CD14-positive monocyte (primary cell): ENCODE results near the gene MEPCE. TPM values are rescaled to one million over a fixed set of nuclear protein-coding genes. Genes with fewer than 3 reads are reported as not detected.
A peak's percentile ranks its signal among the peaks of the same experiment; 100 is the strongest.

Experiments used
- DNase-seq, 3 donors: peaks; one replicate each; pipeline ENCODE4 v3.0.0-alpha.2; 2011 to 2022
- H2AFZ ChIP-seq: 2 replicates; pipeline ENCODE4 v1.6.0; 2012; ENCODE audit warnings: mild to moderate bottlenecking, low read depth, low read length, inconsistent platforms; ENCODE audit not compliant: insufficient read depth, poor library complexity, severe bottlenecking
- H3K27ac ChIP-seq, 2 donors: 1 replicate in 1 of 2; 2 replicates in 1 of 2; pipeline ENCODE4 v1.5.1; 2012 to 2013; ENCODE audit warnings: low read length in 2 of 2, control low read depth in 1 of 2, inconsistent platforms in 1 of 2, low read depth in 1 of 2, mild to moderate bottlenecking in 1 of 2
- H3K27me3 ChIP-seq, 2 donors: one replicate each; pipeline versions ENCODE4 v1.6.0 to v1.6.1; 2011 to 2013; ENCODE audit warnings: low read length in 2 of 2; ENCODE audit not compliant: control insufficient read depth in 2 of 2, insufficient read depth in 2 of 2
- H3K36me3 ChIP-seq, 2 donors: replicated peaks in 1 of 2; 1 replicate in 1 of 2; 2 replicates in 1 of 2; pipeline versions ENCODE4 v1.5.1 to v1.6.1; 2012 to 2013; ENCODE audit warnings: low read length in 2 of 2, control low read depth in 1 of 2, inconsistent platforms in 1 of 2, mild to moderate bottlenecking in 1 of 2; ENCODE audit not compliant: insufficient read depth in 2 of 2, control insufficient read depth in 1 of 2
- H3K4me1 ChIP-seq, 2 donors: 1 replicate in 1 of 2; 2 replicates in 1 of 2; pipeline versions ENCODE4 v1.5.1 to v1.6.1; 2012 to 2013; ENCODE audit warnings: low read length in 2 of 2, control low read depth in 1 of 2, inconsistent platforms in 1 of 2, mild to moderate bottlenecking in 1 of 2, moderate library complexity in 1 of 2; ENCODE audit not compliant: insufficient read depth in 2 of 2, control insufficient read depth in 1 of 2
- H3K4me2 ChIP-seq: replicated peaks from 2 replicates; pipeline ENCODE3; 2012; ENCODE audit warnings: low read length, moderate library complexity, mild to moderate bottlenecking; ENCODE audit not compliant: poor library complexity, severe bottlenecking; ENCODE audit errors: extremely low read depth
- H3K4me3 ChIP-seq, 3 experiments: fragments of 200-600 bp in 1 of 3; sonication (generic) in 1 of 3; replicated peaks in 1 of 3; 1 replicate in 2 of 3; 2 replicates in 1 of 3; pipeline ENCODE4 v1.5.1; 2011 to 2013; ENCODE audit warnings: low read length in 3 of 3, mild to moderate bottlenecking in 3 of 3, control low read depth in 2 of 3, low read depth in 2 of 3, inconsistent platforms in 1 of 3, moderate library complexity in 1 of 3
- H3K79me2 ChIP-seq: 2 replicates; pipeline ENCODE4 v1.6.0; 2012; ENCODE audit warnings: mild to moderate bottlenecking, control low read depth, inconsistent platforms, low read length, moderate library complexity; ENCODE audit not compliant: insufficient read depth
- H3K9ac ChIP-seq: 2 replicates; pipeline ENCODE4 v1.6.0; 2017; ENCODE audit warnings: low read length, mild to moderate bottlenecking; ENCODE audit not compliant: insufficient read depth, poor library complexity, severe bottlenecking
- H3K9me3 ChIP-seq, 2 donors: replicated peaks in 1 of 2; 1 replicate in 1 of 2; 2 replicates in 1 of 2; pipeline versions ENCODE4 v1.5.1 to v1.6.1; 2012 to 2013; ENCODE audit warnings: low read length in 2 of 2, control low read depth in 1 of 2; ENCODE audit not compliant: control insufficient read depth in 1 of 2, insufficient read depth in 1 of 2
- H4K20me1 ChIP-seq: 2 replicates; pipeline ENCODE4 v1.6.0; 2012; ENCODE audit warnings: mild to moderate bottlenecking, low read length, control low read depth, moderate library complexity; ENCODE audit not compliant: insufficient read depth
- H3K27ac Mint-ChIP-seq, 7 donors: one replicate each; pipeline ENCODE4 v1.8.0; 2020; ENCODE audit warnings: mild to moderate bottlenecking in 7 of 7, mixed read lengths in 7 of 7, moderate library complexity in 6 of 7, inconsistent platforms in 2 of 7
- H3K27me3 Mint-ChIP-seq, 3 donors: one replicate each; pipeline ENCODE4 v1.8.0; 2021 to 2022; ENCODE audit warnings: low read depth in 3 of 3, mild to moderate bottlenecking in 3 of 3, mixed read lengths in 3 of 3, moderate library complexity in 3 of 3, inconsistent platforms in 1 of 3
- H3K36me3 Mint-ChIP-seq, 2 donors: one replicate each; pipeline ENCODE4 v1.8.0; 2020; ENCODE audit warnings: mixed read lengths in 2 of 2, inconsistent platforms in 1 of 2, mild to moderate bottlenecking in 1 of 2
- H3K4me1 Mint-ChIP-seq: one replicate; pipeline ENCODE4 v1.8.0; 2020; ENCODE audit warnings: mild to moderate bottlenecking, mixed read lengths
- H3K4me3 Mint-ChIP-seq, 2 donors: one replicate each; pipeline ENCODE4 v1.8.0; 2020; ENCODE audit warnings: mild to moderate bottlenecking in 2 of 2, mixed read lengths in 2 of 2, moderate library complexity in 1 of 2
- H3K9me3 Mint-ChIP-seq, 7 donors: one replicate each; pipeline ENCODE4 v1.8.0; 2020 to 2022; ENCODE audit warnings: mixed read lengths in 7 of 7, mild to moderate bottlenecking in 6 of 7, moderate library complexity in 6 of 7, inconsistent platforms in 2 of 7
- CTCF ChIP-seq: fragments of 200-600 bp; IDR thresholded peaks from one replicate; pipeline ENCODE4 v1.8.0; 2022; ENCODE audit warnings: antibody characterized with exemption, mild to moderate bottlenecking
- WGBS: methylation state at CpG from one replicate; pipeline ENCODE4 v1.1.5; 2013; ENCODE audit warnings: missing lambda C conversion rate; ENCODE audit not compliant: insufficient coverage; 5-methylcytosine and 5-hydroxymethylcytosine counted together
- intact Hi-C, 2 donors: fragments of 100-400 bp; cut with micrococcal nuclease; formaldehyde crosslinking; loops; one replicate each; pipeline versions ENCODE4 v1.15.0 to v1.15.1; 2023
- polyA plus RNA-seq, 3 donors: library from polyadenylated mRNA; depleted of rRNA in 1 of 3; unstranded in 2 of 3; stranded (reverse) in 1 of 3; fragments of 300-500 nt in 2 of 3; fragments of >200 nt in 1 of 3; fragmentation: Illumina TruSeq in 2 of 3; gene quantifications; 1 replicate in 2 of 3; 2 replicates in 1 of 3; pipeline ENCODE4 v1.2.3, GENCODE V29; 2012 to 2021

Gene MEPCE
- polyA plus RNA-seq, 3 donors, result 2.9 to 43.2 (median 3.3) TPM

- intact Hi-C loops, result loop anchor here in 1 of 2 donors (5.0 kb wide), 1 partner anchor 49 kb away; the partner anchor contains the start of gene PILRB
- DNase-seq, result no peak
- Histone ChIP-seq H3K4me2 (no peak overlapping the region), H4K20me1 (peaks cover 64% of the 10 kb centered on the region), H3K36me3 (peaks cover 48 to 93% of the 10 kb centered on the region in 2 donors), H3K9ac (no peak overlapping the region), H2AFZ (no peak overlapping the region), H3K9me3 (no peaks in the 10 kb centered on the region), H3K27me3 (no peaks in the 10 kb centered on the region), H3K27ac (no peak overlapping the region), H3K4me1 (peaks cover 0 to 18% of the 10 kb centered on the region in 2 donors), H3K4me3 (no peak overlapping the region), H3K79me2 (no peaks in the 10 kb centered on the region)
- no peaks in the 10 kb centered on the region for H3K9me3 Mint-ChIP-seq
- TF ChIP-seq CTCF, result no peak
- peaks cover 50 to 52% of the 10 kb centered on the region in 2 donors for H3K36me3 Mint-ChIP-seq
- no peaks in the 10 kb centered on the region for H3K27me3 Mint-ChIP-seq
- peaks cover 25% of the 10 kb centered on the region for H3K4me1 Mint-ChIP-seq
- no peak overlapping the region for H3K4me3 Mint-ChIP-seq
- WGBS, result 100% methylated on average over 1 of the region's 6 CpGs
- peak overlapping the region in 5 of 7 donors; percentile 14 to 33 (median 26) for H3K27ac Mint-ChIP-seq
Observed at GRCh38 chr7:100406767-100407166, 22.9 kb upstream of the MEPCE start.

GRCh38 chr7:100407285-100408180, 22.1 kb upstream of the MEPCE start:
- Mint-ChIP-seq H3K4me1 (peaks cover 19% of the 10 kb centered on the region), H3K27ac (peak overlapping the region in 3 of 7 donors; percentile 16 to 70 (median 26))

More at GRCh38 chr7:100407285-100408180, 22.1 kb upstream of the MEPCE start:
- Mint-ChIP-seq H3K9me3 (no peaks in the 10 kb centered on the region), H3K4me3 (no peak overlapping the region), H3K36me3 (peaks cover 45 to 48% of the 10 kb centered on the region in 2 donors), H3K27me3 (no peaks in the 10 kb centered on the region)
- no peak overlapping the region for H3K9ac ChIP-seq
- no peak overlapping the region for H3K4me3 ChIP-seq
- intact Hi-C loops, result loop anchor here in 1 of 2 donors (5.0 kb wide), 1 partner anchor 50 kb away; the partner anchor contains the start of gene PILRB
- H3K27me3 ChIP-seq, result no peaks in the 10 kb centered on the region
- 37% methylated on average over 6 of the region's 12 CpGs for WGBS
- peaks cover 41 to 90% of the 10 kb centered on the region in 2 donors for H3K36me3 ChIP-seq
- H3K79me2 ChIP-seq, result no peaks in the 10 kb centered on the region
- H4K20me1 ChIP-seq, result peaks cover 58% of the 10 kb centered on the region
- no peak overlapping the region for H3K27ac ChIP-seq
- DNase-seq, result peak; percentile 65 to 80 (median 76)
- H2AFZ ChIP-seq, result no peak overlapping the region
- H3K9me3 ChIP-seq, result no peaks in the 10 kb centered on the region
- TF ChIP-seq CTCF, result peak; percentile 78
- H3K4me2 ChIP-seq, result no peak overlapping the region
- peaks cover 0 to 12% of the 10 kb centered on the region in 2 donors for H3K4me1 ChIP-seq
